Activated naive CD4-positive, alpha-beta T cell treated with anti-CD3 and anti-CD28 coated beads, Interleukin-2, amount 50 U/mL, for 24 hours (primary cell): ENCODE results near the gene MAP3K3.
A peak's percentile ranks its signal among the peaks of the same experiment; 100 is the strongest.

Experiments
- H3K27ac Mint-ChIP-seq: one replicate; pipeline ENCODE4 v1.8.0; 2021; ENCODE audit warnings: mild to moderate bottlenecking, mixed read lengths
- H3K27me3 Mint-ChIP-seq: one replicate; pipeline ENCODE4 v1.8.0; 2021; ENCODE audit warnings: mixed read lengths
- H3K36me3 Mint-ChIP-seq: one replicate; pipeline ENCODE4 v1.8.0; 2021; ENCODE audit warnings: mixed read lengths
- H3K4me1 Mint-ChIP-seq: one replicate; pipeline ENCODE4 v1.8.0; 2021; ENCODE audit warnings: mixed read lengths
- H3K4me3 Mint-ChIP-seq: one replicate; pipeline ENCODE4 v1.8.0; 2021; ENCODE audit warnings: mild to moderate bottlenecking, mixed read lengths
- H3K9me3 Mint-ChIP-seq: one replicate; pipeline ENCODE4 v1.8.0; 2021; ENCODE audit warnings: mixed read lengths

Gene MAP3K3

GRCh38 chr17:63635290-63635689 lies 13.1 kb downstream of the MAP3K3 start:
- Mint-ChIP-seq H3K27me3 (no peaks in the 10 kb centered on the region), H3K27ac (no peak overlapping the region), H3K4me3 (no peak overlapping the region), H3K4me1 (peaks cover 51% of the 10 kb centered on the region), H3K36me3 (peaks cover 13% of the 10 kb centered on the region), H3K9me3 (no peaks in the 10 kb centered on the region)

GRCh38 chr17:63635787-63636186 lies 13.6 kb downstream of the MAP3K3 start:
- no peak overlapping the region for H3K27ac Mint-ChIP-seq

GRCh38 chr17:63639125-63639524 lies 16.9 kb downstream of the MAP3K3 start:
- peaks cover 33% of the 10 kb centered on the region for H3K4me1 Mint-ChIP-seq
- H3K36me3 Mint-ChIP-seq: peaks cover 11% of the 10 kb centered on the region
- H3K27ac Mint-ChIP-seq: peak overlapping the region; percentile 86
- H3K9me3 Mint-ChIP-seq: no peaks in the 10 kb centered on the region
- no peaks in the 10 kb centered on the region for H3K27me3 Mint-ChIP-seq
- H3K4me3 Mint-ChIP-seq: no peak overlapping the region

More at GRCh38 chr17:63635787-63636186, 13.6 kb downstream of the MAP3K3 start:
- H3K4me1 Mint-ChIP-seq: peaks cover 48% of the 10 kb centered on the region
- no peaks in the 10 kb centered on the region for H3K9me3 Mint-ChIP-seq
- no peak overlapping the region for H3K4me3 Mint-ChIP-seq
- peaks cover 13% of the 10 kb centered on the region for H3K36me3 Mint-ChIP-seq
- H3K27me3 Mint-ChIP-seq: no peaks in the 10 kb centered on the region

- H3K4me3 Mint-ChIP-seq: no peak overlapping the region
- H3K27ac Mint-ChIP-seq: no peak overlapping the region
- H3K36me3 Mint-ChIP-seq: peaks cover 9% of the 10 kb centered on the region
- no peaks in the 10 kb centered on the region for H3K27me3 Mint-ChIP-seq
- H3K4me1 Mint-ChIP-seq: peaks cover 34% of the 10 kb centered on the region
- no peaks in the 10 kb centered on the region for H3K9me3 Mint-ChIP-seq
Observed at GRCh38 chr17:63640038-63640437, 17.8 kb downstream of the MAP3K3 start.

- Mint-ChIP-seq H3K36me3 (peaks cover 5% of the 10 kb centered on the region), H3K4me1 (peaks cover 24% of the 10 kb centered on the region), H3K4me3 (no peak overlapping the region), H3K27me3 (no peaks in the 10 kb centered on the region), H3K27ac (peak overlapping the region; percentile 33), H3K9me3 (no peaks in the 10 kb centered on the region)
Observed at GRCh38 chr17:63641692-63642448, 19.7 kb downstream of the MAP3K3 start.

GRCh38 chr17:63644846-63645245 lies 22.6 kb downstream of the MAP3K3 start:
- Mint-ChIP-seq H3K36me3 (peaks cover 5% of the 10 kb centered on the region), H3K4me3 (no peak overlapping the region)

GRCh38 chr17:63645775-63646487 lies 23.7 kb downstream of the MAP3K3 start:
- peaks cover 12% of the 10 kb centered on the region for H3K4me1 Mint-ChIP-seq
- no peaks in the 10 kb centered on the region for H3K27me3 Mint-ChIP-seq
- H3K9me3 Mint-ChIP-seq: no peaks in the 10 kb centered on the region
- no peak overlapping the region for H3K27ac Mint-ChIP-seq
- no peak overlapping the region for H3K4me3 Mint-ChIP-seq
- H3K36me3 Mint-ChIP-seq: peaks cover 5% of the 10 kb centered on the region

More at GRCh38 chr17:63644846-63645245, 22.6 kb downstream of the MAP3K3 start:
- H3K4me1 Mint-ChIP-seq: peaks cover 14% of the 10 kb centered on the region
- H3K27me3 Mint-ChIP-seq: no peaks in the 10 kb centered on the region
- no peaks in the 10 kb centered on the region for H3K9me3 Mint-ChIP-seq
- H3K27ac Mint-ChIP-seq: peak overlapping the region; percentile 60

- H3K27ac Mint-ChIP-seq: peak overlapping the region; percentile 9
- H3K9me3 Mint-ChIP-seq: no peaks in the 10 kb centered on the region
- no peaks in the 10 kb centered on the region for H3K27me3 Mint-ChIP-seq
- H3K4me3 Mint-ChIP-seq: no peak overlapping the region
- peaks cover 5% of the 10 kb centered on the region for H3K36me3 Mint-ChIP-seq
- peaks cover 12% of the 10 kb centered on the region for H3K4me1 Mint-ChIP-seq
Observed at GRCh38 chr17:63646488-63646806, 24.2 kb downstream of the MAP3K3 start.

- no peaks in the 10 kb centered on the region for H3K27me3 Mint-ChIP-seq
- H3K4me1 Mint-ChIP-seq: peaks cover 12% of the 10 kb centered on the region
- peaks cover 6% of the 10 kb centered on the region for H3K36me3 Mint-ChIP-seq
- no peak overlapping the region for H3K27ac Mint-ChIP-seq
- no peaks in the 10 kb centered on the region for H3K9me3 Mint-ChIP-seq
- no peak overlapping the region for H3K4me3 Mint-ChIP-seq
Observed at GRCh38 chr17:63647065-63647725, 25.0 kb downstream of the MAP3K3 start.

GRCh38 chr17:63647936-63648335 lies 25.7 kb downstream of the MAP3K3 start:
- H3K27me3 Mint-ChIP-seq: no peaks in the 10 kb centered on the region
- H3K4me1 Mint-ChIP-seq: peaks cover 12% of the 10 kb centered on the region
- H3K27ac Mint-ChIP-seq: no peak overlapping the region
- H3K4me3 Mint-ChIP-seq: no peak overlapping the region
- H3K9me3 Mint-ChIP-seq: no peaks in the 10 kb centered on the region
- H3K36me3 Mint-ChIP-seq: peaks cover 6% of the 10 kb centered on the region

- Mint-ChIP-seq H3K4me3 (no peak overlapping the region), H3K27me3 (no peaks in the 10 kb centered on the region), H3K9me3 (no peaks in the 10 kb centered on the region), H3K4me1 (peaks cover 9% of the 10 kb centered on the region), H3K36me3 (peaks cover 10% of the 10 kb centered on the region), H3K27ac (no peak overlapping the region)
Observed at GRCh38 chr17:63649813-63650212, 27.6 kb downstream of the MAP3K3 start.

GRCh38 chr17:63652106-63652505 lies 29.9 kb downstream of the MAP3K3 start:
- no peaks in the 10 kb centered on the region for H3K27me3 Mint-ChIP-seq
- peaks cover 7% of the 10 kb centered on the region for H3K4me1 Mint-ChIP-seq
- H3K9me3 Mint-ChIP-seq: no peaks in the 10 kb centered on the region
- peaks cover 7% of the 10 kb centered on the region for H3K36me3 Mint-ChIP-seq
- no peak overlapping the region for H3K4me3 Mint-ChIP-seq
- H3K27ac Mint-ChIP-seq: peak overlapping the region; percentile 48

- Mint-ChIP-seq H3K27me3 (no peaks in the 10 kb centered on the region), H3K27ac (no peak overlapping the region), H3K9me3 (no peaks in the 10 kb centered on the region), H3K4me1 (peaks cover 7% of the 10 kb centered on the region), H3K36me3 (peaks cover 8% of the 10 kb centered on the region), H3K4me3 (no peak overlapping the region)
Observed at GRCh38 chr17:63653050-63653449, 30.8 kb downstream of the MAP3K3 start.

- Mint-ChIP-seq H3K27me3 (no peaks in the 10 kb centered on the region), H3K4me1 (peaks cover 3% of the 10 kb centered on the region), H3K4me3 (no peak overlapping the region), H3K36me3 (peaks cover 11% of the 10 kb centered on the region), H3K9me3 (no peaks in the 10 kb centered on the region), H3K27ac (peak overlapping the region; percentile 30)
Observed at GRCh38 chr17:63657786-63658185, 35.6 kb downstream of the MAP3K3 start.

- Mint-ChIP-seq H3K27ac (no peak overlapping the region), H3K4me3 (no peak overlapping the region), H3K36me3 (peaks cover 11% of the 10 kb centered on the region), H3K9me3 (no peaks in the 10 kb centered on the region), H3K4me1 (peaks cover 3% of the 10 kb centered on the region), H3K27me3 (no peaks in the 10 kb centered on the region)
Observed at GRCh38 chr17:63658366-63658765, 36.1 kb downstream of the MAP3K3 start.

- Mint-ChIP-seq H3K27ac (no peak overlapping the region), H3K4me1 (peaks cover 10% of the 10 kb centered on the region), H3K27me3 (no peaks in the 10 kb centered on the region), H3K36me3 (peaks cover 12% of the 10 kb centered on the region), H3K4me3 (no peak overlapping the region), H3K9me3 (no peaks in the 10 kb centered on the region)
Observed at GRCh38 chr17:63659850-63660249, 37.6 kb downstream of the MAP3K3 start.
